K562 (cell line): Measurements from ENCODE around the gene OST4.

Source experiments
- CBX5 ChIP-seq: IDR thresholded peaks from 2 replicates; pipeline ENCODE4 v1.6.1; 2014; ENCODE audit warnings: low read depth, borderline replicate concordance
- CREB1 ChIP-seq, 2 experiments: sonication (generic) in 1 of 2; formaldehyde crosslinking in 1 of 2; IDR thresholded peaks; 2 replicates each; pipeline versions ENCODE4 v1.6.1 to v1.8.0; 2012 to 2022; ENCODE audit warnings: inconsistent platforms in 1 of 2, mild to moderate bottlenecking in 1 of 2, missing genetic modification reagents in 1 of 2, moderate library complexity in 1 of 2
- CTCF ChIP-seq, 3 experiments: IDR thresholded peaks in 2 of 3; conservative IDR thresholded peaks in 1 of 3; 2 replicates each; pipeline ENCODE4 v1.5.1; 2011 to 2012; ENCODE audit warnings: low read length in 3 of 3, mild to moderate bottlenecking in 3 of 3, control low read depth in 2 of 3, improper control_type of control experiment in 1 of 3, inconsistent platforms in 1 of 3, low read depth in 1 of 3, mixed read lengths in 1 of 3, moderate library complexity in 1 of 3; ENCODE audit not compliant: insufficient read depth in 2 of 3
- EP300 ChIP-seq: IDR thresholded peaks from 2 replicates; pipeline ENCODE4 v1.6.1; 2012; ENCODE audit warnings: low read length, improper control_type of control experiment
- HMG20A ChIP-seq: fragments of 450-650 bp; formaldehyde crosslinking; conservative IDR thresholded peaks from 2 replicates; pipeline ENCODE4 v1.4.0; 2020; ENCODE audit warnings: mild to moderate bottlenecking, mixed read lengths
- PHB2 ChIP-seq: fragments of 450-650 bp; IDR thresholded peaks from 2 replicates; pipeline ENCODE4 v1.6.1; 2017; ENCODE audit warnings: low read depth
- REST ChIP-seq, 2 experiments: fragments of 450-650 bp; formaldehyde crosslinking in 1 of 2; IDR thresholded peaks; 2 replicates each; pipeline versions ENCODE4 v1.4.0 to v1.6.1; 2014 to 2020; ENCODE audit warnings: mild to moderate bottlenecking in 2 of 2, borderline replicate concordance in 1 of 2, low read depth in 1 of 2
- RHOXF2B ChIP-seq: fragments of 250-450 bp; sonication (Bioruptor Pico); conservative IDR thresholded peaks from 2 replicates; pipeline ENCODE4 v1.5.1; 2021
- SAFB ChIP-seq: fragments of 200-400 bp; formaldehyde crosslinking; IDR thresholded peaks from 2 replicates; pipeline ENCODE4 v1.6.1; 2017; ENCODE audit warnings: low read depth, low read length, borderline replicate concordance
- YY1 ChIP-seq, 3 experiments: IDR thresholded peaks; 2 replicates each; pipeline ENCODE4 v1.6.1; 2011; ENCODE audit warnings: low read length in 2 of 3, mild to moderate bottlenecking in 2 of 3, moderate library complexity in 2 of 3, borderline replicate concordance in 1 of 3, control low read depth in 1 of 3, low read depth in 1 of 3; ENCODE audit not compliant: insufficient read depth in 3 of 3, insufficient replicate concordance in 2 of 3, control insufficient read depth in 1 of 3, insufficient read length in 1 of 3; ENCODE audit errors: extremely low read depth in 1 of 3
- ZNF143 ChIP-seq: sonication (generic); formaldehyde crosslinking; IDR thresholded peaks from 2 replicates; pipeline ENCODE4 v1.9.0; 2022; ENCODE audit warnings: mild to moderate bottlenecking, missing genetic modification reagents
- ZNF280A ChIP-seq: fragments of 450-650 bp; IDR thresholded peaks from 2 replicates; pipeline ENCODE4 v1.6.1; 2018; ENCODE audit warnings: mild to moderate bottlenecking, low read depth; ENCODE audit not compliant: partially characterized antibody
- ZNF766 ChIP-seq: fragments of 200-800 bp; sonication (Bioruptor generic); conservative IDR thresholded peaks from 2 replicates; pipeline ENCODE4 v1.6.1; 2016; ENCODE audit warnings: missing genetic modification characterization, missing compliant biosample characterization

- no peak for TF ChIP-seq CBX5
- TF ChIP-seq RHOXF2B (CRISPR knock-in tag): no peak
- no peak for TF ChIP-seq ZNF766
- TF ChIP-seq ZNF143: no peak
- no peak for TF ChIP-seq HMG20A
- no peak for TF ChIP-seq EP300
- TF ChIP-seq ZNF280A: no peak
- TF ChIP-seq SAFB: no peak
- TF ChIP-seq CTCF (IDR thresholded peaks at IDR 0.05 in 2 of 3, conservative IDR thresholded peaks at IDR 0.05 in 1 of 3; ENCODE audit: insufficient read depth in 2 of 3, low read depth in 1 of 3, low read length in 3 of 3): no peak
- TF ChIP-seq PHB2: no peak
- TF ChIP-seq REST (IDR thresholded peaks at IDR 0.05; ENCODE audit: borderline replicate concordance): no peak
- no peak for TF ChIP-seq REST (CRISPR knock-in tag; IDR thresholded peaks at IDR 0.05; ENCODE audit: low read depth)
- no peak for TF ChIP-seq YY1 (IDR thresholded peaks at IDR 0.05; ENCODE audit: borderline replicate concordance in 1 of 3, control insufficient read depth in 1 of 3, extremely low read depth in 1 of 3, insufficient read depth in 3 of 3, insufficient read length in 1 of 3, insufficient replicate concordance in 2 of 3, low read depth in 1 of 3, low read length in 2 of 3)
- no peak for TF ChIP-seq CREB1 (IDR thresholded peaks at IDR 0.05)
- no peak for TF ChIP-seq CREB1 (CRISPR knock-in tag; IDR thresholded peaks at IDR 0.05)
Measured at GRCh38 chr2:27074738-27075565, 3.5 kb upstream of the OST4 start.
